GM18505 (cell line): ENCODE data around the gene SLC22A23.

ENCODE experiments used
- ATAC-seq: cut with Tn5 transposase; IDR thresholded peaks from one replicate; pipeline ENCODE4 v1.9.1; 2021; ENCODE audit not compliant: unreplicated experiment
- POLR2A ChIP-seq: IDR thresholded peaks from 4 replicates; pipeline ENCODE4 v1.6.1; 2011; ENCODE audit warnings: borderline replicate concordance; ENCODE audit not compliant: insufficient read depth, insufficient read length; ENCODE audit errors: extremely low read depth

Gene SLC22A23

GRCh38 chr6:3280866-3281465 lies 175.9 kb downstream of the SLC22A23 start:
- no peak for TF ChIP-seq POLR2A
- ATAC-seq, result no peak

- ATAC-seq, result no peak
- no peak for TF ChIP-seq POLR2A
Observed at GRCh38 chr6:3280091-3280490, 176.8 kb downstream of the SLC22A23 start.

GRCh38 chr6:3278691-3279090 lies 178.2 kb downstream of the SLC22A23 start:
- no peak for TF ChIP-seq POLR2A

GRCh38 chr6:3277851-3278416 lies 178.9 kb downstream of the SLC22A23 start:
- TF ChIP-seq POLR2A, result no peak
- ATAC-seq, result no peak

More at GRCh38 chr6:3278691-3279090, 178.2 kb downstream of the SLC22A23 start:
- ATAC-seq, result no peak

GRCh38 chr6:3277251-3277650 lies 179.6 kb downstream of the SLC22A23 start:
- no peak for ATAC-seq
- no peak for TF ChIP-seq POLR2A

- no peak for TF ChIP-seq POLR2A
- ATAC-seq, result no peak
Observed at GRCh38 chr6:3276174-3277167, 180.4 kb downstream of the SLC22A23 start.

- no peak for TF ChIP-seq POLR2A
- no peak for ATAC-seq
Observed at GRCh38 chr6:3273707-3274521, 182.9 kb downstream of the SLC22A23 start.

- no peak for TF ChIP-seq POLR2A
- no peak for ATAC-seq
Observed at GRCh38 chr6:3272911-3273547, 183.8 kb downstream of the SLC22A23 start.

- TF ChIP-seq POLR2A, result no peak
- ATAC-seq, result no peak
Observed at GRCh38 chr6:3271756-3272155, 185.1 kb downstream of the SLC22A23 start.

- no peak for TF ChIP-seq POLR2A
- no peak for ATAC-seq
Observed at GRCh38 chr6:3270258-3270657, 186.6 kb downstream of the SLC22A23 start.

GRCh38 chr6:3269281-3269975 lies 187.4 kb downstream of the SLC22A23 start:
- no peak for TF ChIP-seq POLR2A
- no peak for ATAC-seq

- no peak for TF ChIP-seq POLR2A
- ATAC-seq, result no peak
Observed at GRCh38 chr6:3268680-3269079, 188.2 kb downstream of the SLC22A23 start.
